Activated CD8-positive, alpha-beta memory T cell treated with anti-CD3 and anti-CD28 coated beads for 4 hours (primary cell): ENCODE data around the gene PRAC2.

Experiments
- DNase-seq, 2 donors: peaks; one replicate each; pipeline ENCODE4 v3.0.0-alpha.2; 2020; ENCODE audit warnings: low read depth in 2 of 2

PRAC2 gene

GRCh38 chr17:48754500-48755261 lies 31.7 kb downstream of the PRAC2 start:
- DNase-seq = no peak

- no peak for DNase-seq
Measured at GRCh38 chr17:48755356-48755755, 32.4 kb downstream of the PRAC2 start.

- DNase-seq = no peak
Measured at GRCh38 chr17:48756830-48757251, 33.9 kb downstream of the PRAC2 start.

- no peak for DNase-seq
Measured at GRCh38 chr17:48757524-48757961, 34.6 kb downstream of the PRAC2 start.

GRCh38 chr17:48759288-48759687 lies 36.3 kb downstream of the PRAC2 start:
- no peak for DNase-seq

- no peak for DNase-seq
Measured at GRCh38 chr17:48760411-48760810, 37.4 kb downstream of the PRAC2 start.

- DNase-seq = no peak
Measured at GRCh38 chr17:48761114-48761513, 38.1 kb downstream of the PRAC2 start.

GRCh38 chr17:48767263-48767774 lies 44.3 kb downstream of the PRAC2 start:
- no peak for DNase-seq

- DNase-seq = no peak
Measured at GRCh38 chr17:48769009-48769675, 46.2 kb downstream of the PRAC2 start.

- DNase-seq = no peak
Measured at GRCh38 chr17:48770954-48771353, 48.0 kb downstream of the PRAC2 start.

GRCh38 chr17:48773245-48773644 lies 50.3 kb downstream of the PRAC2 start:
- DNase-seq = no peak
